Hematopoietic multipotent progenitor cell treated with erythropoietin and hydrocortisone succinate and interleukin-3 and kit ligand, for 15 days (in vitro differentiated cells): ENCODE measurements around the gene RASD1.

ENCODE experiments used
- DNase-seq: peaks from one replicate; pipeline ENCODE4 v3.0.0-alpha.2; 2015; ENCODE audit warnings: low spot score

The RASD1 gene

DNA sequence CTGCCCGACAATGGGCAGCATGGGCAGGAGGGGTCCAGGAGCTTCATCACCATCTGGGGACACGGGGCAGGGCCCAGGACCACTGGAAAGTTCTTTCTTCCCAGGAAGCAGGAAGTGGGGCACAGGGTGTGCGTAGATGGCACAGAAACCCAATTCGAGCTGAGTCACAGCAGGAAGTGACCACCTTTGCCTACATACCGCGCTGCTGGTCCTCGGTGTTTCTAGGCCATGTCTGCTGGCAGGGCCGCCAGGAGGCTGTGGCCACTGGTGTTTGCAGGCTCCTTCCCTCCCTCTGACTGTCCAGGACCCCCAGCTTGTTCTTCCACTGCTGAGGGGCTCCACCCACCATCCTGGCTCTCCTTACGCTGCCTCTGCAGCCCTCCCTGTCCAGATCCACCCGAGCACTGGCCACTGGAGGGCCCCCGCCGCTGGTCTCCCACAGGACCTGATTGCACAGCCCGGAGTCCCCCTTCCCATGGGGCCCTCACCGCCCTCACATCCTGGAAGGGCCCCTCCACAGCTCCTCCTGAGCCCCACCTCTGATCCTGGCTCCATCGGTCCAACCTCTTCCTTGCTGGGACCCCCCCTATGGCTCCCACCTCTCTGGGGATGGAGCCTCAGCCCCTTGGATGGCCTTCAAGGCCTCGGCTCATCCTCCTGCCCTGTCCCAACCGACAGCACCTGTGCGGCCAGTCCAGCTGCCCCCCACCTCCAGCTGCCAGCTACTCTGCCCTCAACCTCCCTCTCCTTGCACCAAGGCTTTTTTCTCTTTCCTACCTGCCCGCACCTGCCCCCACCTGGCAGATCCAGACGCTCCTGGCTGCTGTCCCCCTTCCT is 14.5 kb upstream of the RASD1 start:
- DNase-seq, result no peak

DNA sequence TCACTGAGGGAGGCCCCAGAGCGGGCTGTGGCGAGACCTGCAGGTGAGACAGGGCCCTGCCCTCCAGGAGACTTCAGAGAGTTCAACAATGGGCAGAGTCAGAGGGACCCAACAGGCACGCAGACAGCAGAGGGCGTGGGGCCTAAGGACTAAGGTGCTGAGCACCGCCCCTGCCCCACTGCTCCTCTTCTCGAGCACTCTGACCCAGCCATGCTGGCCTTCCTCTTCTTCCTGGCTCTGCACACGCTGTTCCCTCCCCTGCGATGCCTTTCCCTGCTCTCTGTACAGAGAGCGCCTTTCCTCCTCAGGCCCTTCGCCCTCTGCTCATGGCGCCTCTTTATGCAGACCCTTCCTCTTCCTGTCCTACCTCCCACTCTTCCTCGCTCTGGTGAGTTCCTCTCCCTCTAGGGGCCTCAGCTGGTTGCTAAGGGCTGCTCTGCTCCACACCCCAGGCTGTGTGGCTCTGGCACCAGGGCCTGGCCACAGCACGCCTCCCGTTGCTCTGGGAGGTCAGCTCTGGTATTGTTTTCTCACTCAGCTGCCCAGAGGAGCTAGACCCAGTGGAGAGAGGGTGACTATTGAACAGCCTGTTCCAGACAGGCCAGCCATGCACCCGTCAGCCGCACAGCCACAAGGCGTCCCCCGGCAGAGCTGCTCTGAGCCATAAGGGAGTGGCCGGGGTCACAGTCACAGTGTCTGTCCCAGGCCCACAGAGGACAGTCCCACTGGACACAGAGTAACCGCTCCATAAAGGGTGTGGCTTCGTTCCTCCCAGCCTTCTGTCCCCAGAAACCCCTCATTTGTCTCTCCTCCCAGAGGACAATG is 13.6 kb upstream of the RASD1 start:
- DNase-seq, result no peak

DNA sequence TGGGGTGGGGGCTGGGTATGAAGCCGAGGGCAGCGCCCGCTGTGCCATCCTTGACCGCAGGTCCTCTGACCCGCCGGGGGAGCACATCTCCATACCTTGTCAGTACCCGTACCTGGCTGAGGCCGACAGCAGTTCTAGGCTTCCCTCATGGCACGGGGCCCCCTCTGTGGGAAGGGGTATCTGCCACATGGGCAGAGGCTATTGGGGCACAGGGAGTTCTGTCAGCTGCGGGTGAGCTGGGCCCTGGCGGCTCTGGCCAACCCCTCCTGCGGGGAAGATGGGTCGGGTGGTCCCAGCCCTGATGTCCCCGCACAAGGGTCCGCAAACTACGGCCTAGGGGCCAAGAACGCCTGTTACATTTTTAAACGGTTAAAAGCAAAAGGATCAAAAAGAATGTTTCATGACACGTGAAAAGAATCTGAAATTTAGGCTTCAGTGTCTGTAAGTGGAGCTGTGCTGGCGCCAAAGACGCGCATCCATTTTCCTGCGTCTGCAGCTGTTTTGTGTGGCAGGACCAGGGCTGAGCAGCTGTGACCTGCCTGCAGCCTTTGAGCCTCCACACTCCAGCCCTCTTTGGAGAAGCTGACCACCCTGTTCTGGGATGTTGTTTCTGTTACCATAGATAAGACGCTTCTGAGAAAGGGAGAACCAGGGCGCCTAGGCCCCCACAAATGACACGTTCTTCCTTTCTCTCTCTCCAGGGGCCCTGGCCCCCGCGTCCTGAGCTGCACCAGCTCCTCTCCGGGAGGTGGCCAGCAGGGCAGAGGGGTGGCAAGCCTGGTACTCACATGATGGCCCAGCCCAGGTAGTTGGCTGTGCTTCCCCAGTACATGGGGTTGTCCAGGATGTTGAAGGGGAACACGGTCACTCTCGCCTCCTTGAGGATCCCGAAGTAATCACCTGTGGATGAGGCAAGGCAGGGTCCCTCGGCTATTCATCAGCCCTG is 12.7 kb upstream of the RASD1 start:
- DNase-seq, result peak; percentile 9

DNA sequence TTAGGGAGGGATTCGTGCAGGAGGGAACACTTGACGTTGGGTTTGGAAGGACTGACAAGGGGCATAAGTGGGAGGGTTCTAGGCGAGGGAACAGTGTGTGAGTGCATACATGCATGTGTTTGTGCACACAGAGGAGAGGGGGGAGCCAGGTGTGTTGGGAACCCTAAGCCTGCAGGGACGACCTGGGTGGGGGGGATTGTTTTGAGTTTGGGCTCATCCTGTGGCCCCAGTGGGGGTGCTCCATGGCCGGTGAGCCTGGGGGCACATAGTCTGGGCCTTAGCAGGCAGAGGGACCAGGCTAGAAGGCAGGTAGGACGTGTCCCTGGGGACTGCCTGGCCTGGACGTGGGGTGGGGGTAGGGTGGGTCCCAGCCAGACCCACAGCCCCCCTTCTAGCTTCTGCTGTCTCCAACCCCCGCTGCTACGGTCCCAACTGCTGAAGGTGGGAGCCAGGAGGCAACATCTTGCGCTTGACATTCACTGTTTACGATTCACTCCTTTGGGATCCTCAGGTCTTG is 11.9 kb upstream of the RASD1 start:
- no peak for DNase-seq

DNA sequence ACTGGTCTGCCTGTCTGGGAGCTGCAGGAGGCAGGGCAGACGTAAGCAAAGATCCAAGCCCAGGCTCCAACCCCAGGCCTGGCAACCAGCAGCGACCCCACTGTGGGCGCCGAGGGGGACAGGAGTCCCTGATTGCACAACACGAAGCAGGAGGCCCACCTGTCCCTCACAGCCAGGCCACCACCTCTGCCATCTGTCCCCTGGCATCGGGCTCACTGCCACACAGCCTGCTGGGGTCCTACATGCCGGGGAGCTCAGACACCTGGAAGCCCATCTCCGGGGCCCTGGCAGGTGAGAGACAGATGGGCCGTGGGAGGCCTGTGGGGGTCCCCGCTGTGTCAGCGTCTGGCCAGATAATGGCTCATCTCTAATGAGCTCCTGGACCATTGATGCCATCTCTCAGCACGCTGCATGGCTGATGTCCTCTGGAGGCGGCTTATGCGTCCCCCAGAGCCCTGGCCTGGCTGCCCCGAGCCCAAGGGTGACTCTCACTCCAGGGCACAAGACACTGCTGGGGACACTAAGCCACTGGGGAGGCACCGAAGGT is 11.3 kb upstream of the RASD1 start:
- no peak for DNase-seq

DNA sequence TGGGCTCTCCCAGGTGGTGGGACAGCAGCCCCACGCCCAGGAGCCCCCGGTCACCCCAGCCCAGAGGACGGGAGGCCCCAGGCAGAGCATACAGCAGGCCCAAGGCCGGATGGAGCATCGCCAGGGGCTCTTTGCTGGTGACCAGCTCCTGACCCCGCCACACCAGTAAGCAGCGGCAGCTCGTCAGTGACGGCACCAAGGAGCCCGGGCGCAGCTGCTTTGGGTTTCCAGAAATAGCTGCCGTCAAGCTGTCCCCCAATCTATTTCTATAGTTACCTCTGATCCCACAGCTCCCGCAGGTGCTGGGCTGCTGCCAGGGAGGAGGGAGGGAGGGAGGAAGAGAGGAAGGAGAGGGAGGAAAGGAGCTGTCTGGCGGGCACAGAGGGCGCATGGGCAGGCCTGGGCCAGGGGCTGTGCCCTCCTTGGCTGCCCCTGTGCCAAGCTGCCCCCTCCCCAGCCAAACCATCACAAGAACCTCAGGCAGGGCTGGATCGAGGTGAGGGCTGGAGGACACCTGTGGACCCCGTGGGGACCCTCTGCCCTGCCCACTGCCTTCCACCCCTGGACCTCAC is 10.8 kb upstream of the RASD1 start:
- no peak for DNase-seq

DNA sequence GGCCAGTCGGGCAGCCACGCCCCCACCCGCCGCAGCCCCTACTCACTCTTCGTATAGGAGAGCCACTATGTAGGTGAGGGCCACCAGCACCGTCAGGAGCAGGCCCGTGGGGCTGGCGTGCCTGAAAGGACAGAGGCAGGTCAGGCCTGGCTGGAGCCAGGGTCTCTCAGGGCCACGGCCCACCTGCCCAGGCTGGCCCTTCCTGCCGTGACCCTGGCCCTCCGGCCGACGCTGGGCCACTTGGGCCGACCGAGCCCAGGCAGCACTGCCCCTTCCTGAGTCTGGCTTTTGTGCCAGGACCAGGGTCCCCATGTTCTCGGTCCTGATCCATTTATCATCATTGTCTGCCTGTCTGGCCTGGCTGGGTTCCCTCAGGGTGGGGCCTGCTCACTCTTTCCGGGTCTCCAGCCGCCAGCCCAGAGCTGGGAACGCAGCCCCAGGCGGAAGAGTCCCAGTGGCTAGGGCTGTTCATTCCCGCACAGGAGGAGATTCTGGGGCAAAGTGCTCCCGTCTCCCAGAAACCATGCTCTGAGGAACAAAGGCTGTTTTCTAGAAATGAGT is 10.1 kb upstream of the RASD1 start:
- no peak for DNase-seq

DNA sequence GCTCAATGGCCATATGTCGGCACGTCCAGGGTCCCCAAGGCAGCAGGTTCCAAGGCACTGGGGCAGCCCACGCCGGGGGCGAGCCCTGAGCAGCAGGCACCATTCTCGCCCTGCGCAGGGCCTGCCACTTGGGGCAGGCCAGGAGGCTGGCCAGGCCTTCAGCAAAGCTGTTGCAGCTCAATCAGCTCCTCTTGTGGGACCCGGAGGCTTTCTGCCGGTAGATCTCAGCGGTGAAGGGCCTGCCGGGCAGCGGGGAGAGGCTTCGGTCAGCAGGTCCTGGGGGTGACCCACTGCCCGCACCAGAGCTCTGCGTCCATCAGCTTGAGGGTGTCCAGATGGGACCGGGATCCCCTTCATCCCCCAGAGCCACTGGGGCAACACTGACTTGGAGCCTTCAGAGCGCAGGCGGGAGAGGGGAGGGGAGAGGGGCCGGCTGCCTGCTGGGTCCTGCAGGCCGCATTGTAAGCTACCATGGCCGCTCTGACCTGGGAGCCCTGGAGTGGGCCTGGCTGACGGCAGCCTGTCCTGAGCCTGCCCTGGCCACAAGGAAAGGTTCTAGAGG is 9.5 kb upstream of the RASD1 start:
- DNase-seq, result no peak

DNA sequence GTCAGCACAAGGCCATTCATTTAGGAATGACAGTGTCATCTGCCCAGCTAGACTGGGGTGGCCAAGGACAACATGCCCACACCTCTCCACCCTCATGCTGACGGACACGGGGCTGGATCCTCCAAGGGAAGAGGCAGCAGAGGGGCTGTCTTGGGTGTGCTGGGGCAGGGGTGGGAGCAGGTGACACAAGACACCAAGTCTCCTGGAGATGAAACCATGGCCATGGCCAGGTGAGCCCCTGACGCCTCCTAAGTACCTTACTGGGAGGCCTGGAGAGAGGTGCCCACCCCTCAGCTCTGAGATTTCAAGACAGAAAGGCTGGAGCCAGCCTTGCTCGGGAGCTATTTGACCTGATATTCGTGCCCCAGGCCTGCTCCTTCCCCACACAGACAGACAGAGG is 9.0 kb upstream of the RASD1 start:
- no peak for DNase-seq

DNA sequence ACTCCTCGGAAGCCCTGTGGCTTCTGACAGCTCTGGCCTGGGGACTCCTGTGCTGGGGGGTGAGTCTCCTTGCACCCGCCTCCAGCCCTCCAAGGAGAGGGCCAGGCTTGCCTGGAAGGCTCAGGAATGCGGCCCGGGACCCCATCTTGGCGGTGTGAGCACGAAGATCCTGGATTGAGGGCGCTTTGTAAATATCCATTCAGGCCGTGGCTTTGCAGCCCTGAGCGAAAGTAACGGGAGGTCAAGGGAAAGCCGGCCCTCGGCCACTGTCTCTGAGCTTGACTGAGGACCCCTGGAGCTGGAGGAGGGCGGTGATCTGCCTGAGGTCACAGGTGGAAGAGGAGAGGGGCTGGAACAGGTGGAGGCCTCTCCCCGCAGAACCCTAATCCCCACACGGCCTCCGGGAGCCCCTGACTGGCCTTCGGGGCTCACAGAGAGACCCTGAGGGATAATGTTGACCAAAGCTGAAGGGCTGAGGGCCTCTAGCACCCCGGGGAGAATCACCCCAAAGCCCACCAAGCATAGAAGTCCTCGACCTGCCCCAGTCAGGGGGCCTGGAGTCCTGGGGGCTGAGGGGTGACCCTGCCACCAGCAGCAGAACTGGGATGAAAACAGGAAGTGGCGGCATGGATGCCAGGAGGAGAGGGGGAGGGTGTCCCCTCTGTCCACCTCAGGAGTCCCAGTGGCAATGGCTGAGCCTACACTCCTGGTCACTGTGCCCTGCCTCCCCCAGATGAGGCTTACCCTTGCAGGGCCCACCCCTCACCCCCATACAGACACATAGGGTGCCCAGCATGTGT is 8.3 kb upstream of the RASD1 start:
- DNase-seq, result no peak

DNA sequence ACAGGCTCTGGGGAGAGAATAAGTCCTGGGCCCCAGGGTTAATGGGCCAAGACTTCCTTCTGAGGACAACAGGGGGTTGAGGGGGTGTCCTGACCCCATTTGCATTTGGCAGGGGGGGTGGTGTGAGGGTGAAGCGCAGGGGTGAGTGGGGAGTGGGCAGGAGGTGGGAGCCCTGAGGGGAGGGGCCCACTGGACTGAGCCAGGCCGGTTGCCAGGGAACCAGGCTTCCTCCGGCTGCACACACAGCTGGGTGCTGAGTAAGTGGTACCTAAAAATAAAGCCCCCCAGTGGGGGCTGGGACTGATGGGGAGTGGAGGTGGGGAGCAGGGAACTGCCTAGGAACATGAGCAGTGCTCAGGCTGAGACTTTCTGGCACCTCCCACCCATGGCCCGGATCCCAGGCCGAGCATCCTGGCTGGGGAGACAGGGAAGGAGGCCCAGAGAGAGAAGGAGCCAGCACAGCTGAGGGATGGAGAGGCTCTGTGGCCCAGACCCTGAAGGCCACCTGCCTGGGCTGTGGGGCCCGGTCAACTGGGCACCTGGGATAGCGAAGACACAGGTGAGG is 7.5 kb upstream of the RASD1 start:
- DNase-seq, result no peak

DNA sequence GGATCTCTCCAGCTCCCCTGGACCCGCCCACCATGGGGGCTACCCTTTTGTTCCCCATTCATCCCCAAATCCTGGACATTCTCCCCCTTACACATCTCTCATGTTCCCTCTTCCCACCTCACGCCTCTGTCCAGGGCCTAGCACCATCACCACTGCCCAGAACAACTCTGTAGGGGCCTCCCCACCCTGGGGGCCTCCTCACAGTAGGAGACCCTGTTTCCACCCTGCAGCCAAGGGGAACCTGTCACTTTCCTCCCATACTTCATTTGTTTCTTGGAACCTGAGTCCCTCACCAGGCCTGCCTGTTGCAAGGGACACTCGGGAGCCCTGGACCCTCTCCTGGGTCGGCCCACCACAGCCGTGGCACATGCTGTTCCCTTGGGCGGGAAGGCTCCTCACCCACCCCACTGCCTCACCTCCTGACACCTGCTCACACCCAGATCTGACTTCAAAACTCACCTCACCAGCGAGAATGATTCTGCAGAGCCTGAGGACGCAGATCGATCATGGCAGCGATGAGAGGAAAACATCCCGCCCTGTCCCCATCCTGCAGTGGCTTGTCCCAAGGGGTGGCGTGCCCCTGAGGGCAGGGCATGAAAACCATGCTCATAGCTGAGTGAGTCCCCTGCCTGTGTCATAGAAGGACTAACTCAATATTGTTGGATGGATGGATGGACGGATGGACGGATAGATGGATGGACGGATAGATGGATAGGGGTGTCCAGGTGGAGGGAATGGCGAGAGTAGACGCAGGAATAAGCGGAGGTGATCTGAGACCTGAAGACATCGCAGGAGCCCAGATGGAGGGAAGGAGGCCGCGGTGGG is 6.8 kb upstream of the RASD1 start:
- DNase-seq, result no peak

DNA sequence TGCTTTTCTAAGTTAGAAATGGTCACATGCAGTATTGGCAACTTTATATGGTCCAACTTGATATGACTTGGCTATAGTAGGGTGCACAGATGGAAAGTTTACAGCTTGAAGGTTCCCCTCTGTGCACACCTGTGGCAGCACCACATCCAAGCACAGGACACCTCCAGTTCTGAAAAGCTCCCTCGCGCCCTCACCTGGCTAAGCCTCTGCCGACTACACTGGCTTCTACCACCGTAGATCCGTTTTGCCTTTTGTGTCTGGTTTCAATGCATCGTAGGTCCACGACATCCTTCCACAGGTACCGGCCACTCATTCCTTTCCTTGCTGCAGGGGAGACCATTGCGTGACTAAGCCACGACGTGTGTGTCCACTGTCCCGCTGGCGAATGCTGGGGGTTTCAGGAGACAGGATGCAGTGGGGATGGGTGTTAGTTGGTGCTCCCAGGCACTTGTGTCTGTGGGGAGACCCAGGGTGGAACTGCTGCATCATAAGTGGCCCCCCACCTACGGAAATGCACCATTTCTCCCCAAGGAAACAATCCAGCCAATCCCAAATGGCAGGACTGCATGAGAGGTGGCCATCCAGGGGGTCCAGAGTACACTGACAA is 4.9 kb upstream of the RASD1 start:
- DNase-seq, result peak; percentile 33

DNA sequence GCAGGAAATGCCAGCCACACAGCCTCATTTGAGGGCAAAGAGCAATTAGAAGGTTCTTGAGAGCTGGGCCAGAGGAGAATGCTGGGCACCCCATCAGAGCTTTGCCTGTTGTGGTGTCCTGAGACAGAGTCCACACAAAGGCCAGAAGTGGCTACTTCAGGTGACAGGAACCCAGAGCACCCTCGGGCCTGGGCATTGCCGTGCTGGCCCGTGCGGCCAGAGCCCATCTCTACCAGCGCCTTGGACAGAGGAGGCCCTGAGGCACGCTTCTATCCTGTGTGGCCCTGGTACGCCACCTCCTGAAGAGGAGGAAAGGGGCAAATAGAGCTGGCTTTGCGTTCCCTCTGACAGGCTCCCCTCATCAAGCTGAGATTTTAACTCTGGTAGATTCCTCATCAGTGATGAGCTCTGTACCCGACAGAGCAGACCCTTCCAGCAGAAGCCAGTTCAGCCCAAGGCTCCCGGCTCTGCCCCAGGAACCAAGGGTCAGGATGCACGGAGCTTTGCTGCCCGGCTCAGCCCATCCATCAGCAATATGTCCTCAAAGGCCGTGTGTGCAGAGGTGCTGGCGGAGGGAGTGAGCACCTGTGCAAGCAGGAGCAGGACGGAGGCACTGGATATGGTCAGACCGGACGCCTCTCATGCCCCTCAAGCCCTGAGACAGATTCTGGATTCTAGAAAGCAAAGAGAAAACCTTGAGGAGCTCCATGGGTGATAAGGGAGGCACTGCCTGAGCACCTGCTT is 3.4 kb upstream of the RASD1 start:
- DNase-seq, result no peak

DNA sequence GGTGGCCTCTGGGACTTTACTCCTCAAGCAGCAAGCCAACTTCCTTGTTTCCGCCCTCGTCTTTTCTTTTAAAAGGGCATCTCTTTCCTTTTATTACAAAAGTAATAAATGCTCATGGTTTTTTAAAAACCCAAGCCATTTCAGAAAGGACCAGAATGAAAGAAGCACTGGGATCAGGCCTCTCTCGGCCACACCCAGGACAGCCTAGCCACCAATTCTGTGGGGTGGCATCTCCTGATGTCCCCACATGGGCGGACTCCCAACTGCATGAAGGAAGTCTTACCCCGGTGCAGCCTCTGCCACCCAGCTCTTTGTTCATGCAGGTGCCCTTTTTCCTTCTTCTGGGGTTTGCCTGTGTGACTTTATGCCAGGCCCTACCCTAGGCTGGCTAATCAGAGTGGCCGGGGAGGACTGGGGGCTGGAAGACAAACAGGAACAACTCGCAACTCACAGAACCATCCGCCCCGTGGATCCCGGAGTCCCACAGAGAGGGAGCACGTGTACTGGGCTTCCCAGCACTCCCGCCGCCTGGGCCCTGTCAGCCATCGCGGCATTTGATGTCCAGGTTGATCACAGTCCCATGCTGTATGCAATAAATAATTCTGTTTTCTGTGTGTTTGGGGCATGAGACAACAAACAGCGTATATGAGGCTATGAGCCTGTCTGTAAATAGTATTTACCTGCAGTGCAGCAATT is 2.6 kb upstream of the RASD1 start:
- no peak for DNase-seq

DNA sequence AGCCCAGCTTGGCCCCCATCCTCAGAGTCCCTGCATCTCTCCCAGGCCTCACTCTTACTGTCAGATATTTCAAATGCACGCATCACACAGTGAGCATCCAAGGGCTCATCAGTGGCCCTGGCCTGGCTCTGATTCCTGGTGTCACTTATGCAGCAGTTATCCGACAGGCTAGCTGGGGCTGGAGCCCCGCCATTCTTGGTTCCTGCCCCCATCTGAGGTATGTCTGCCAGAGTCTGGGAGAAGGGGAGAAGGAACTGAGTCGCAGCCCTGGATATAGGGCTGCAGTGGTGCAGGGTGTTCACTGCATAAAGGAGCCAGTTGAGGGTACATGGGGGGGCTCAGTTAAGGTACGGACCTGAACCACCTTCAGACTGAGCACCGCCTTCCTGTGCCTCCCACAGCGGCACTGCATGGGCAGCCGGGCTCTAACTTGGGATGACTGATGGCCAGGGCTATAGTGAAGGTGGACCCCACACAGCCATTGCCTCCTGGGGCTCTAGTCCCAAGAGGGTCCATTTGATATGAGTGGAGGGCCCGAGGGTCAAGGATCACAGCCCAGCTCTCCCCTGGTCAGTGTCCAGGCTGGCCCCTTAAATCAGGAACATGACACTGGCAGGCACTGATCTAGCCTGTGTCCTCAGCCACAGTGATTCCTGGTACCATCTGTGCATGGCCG is 1.8 kb upstream of the RASD1 start:
- DNase-seq, result no peak
